CD4-positive, alpha-beta T cell (primary cell): ENCODE results near the gene ELMO1. TPM values are rescaled to one million over a fixed set of nuclear protein-coding genes. Genes with fewer than 3 reads are reported as not detected.

Experiments used
- ATAC-seq: fragments of 200-7000 bp; cut with Tn5 transposase; one replicate; pipeline ENCODE4 v1.10.0; 2022; ENCODE audit warnings: mild to moderate bottlenecking; ENCODE audit not compliant: poor library complexity
- CTCF ChIA-PET: fragments of 350-600 bp; sonication (Branson Sonifier 250); formaldehyde crosslinking; loops from one replicate; lab custom pipeline; 2021; ENCODE audit warnings: antibody characterized with exemption, inconsistent platforms; lab: Charles Lee
- POLR2A ChIA-PET: fragments of 350-600 bp; sonication (Branson Sonifier 250); formaldehyde crosslinking; loops from one replicate; lab custom pipeline; 2021; ENCODE audit warnings: antibody characterized with exemption, inconsistent platforms; lab: Charles Lee
- DNase-seq, 14 experiments: peaks; one replicate each; pipeline ENCODE4 v3.0.0-alpha.2; 2013 to 2020; ENCODE audit warnings: mixed read lengths in 2 of 14
- H3K27ac ChIP-seq, 2 donors: one replicate each; pipeline versions ENCODE4 v1.5.1 to v1.7.0; 2013; ENCODE audit warnings: low read length in 2 of 2, low read depth in 1 of 2, mild to moderate bottlenecking in 1 of 2
- H3K27me3 ChIP-seq, 2 experiments: 1 replicate in 1 of 2; 2 replicates in 1 of 2; pipeline versions ENCODE4 v1.6.1 to v1.7.0; 2013; ENCODE audit warnings: low read length in 2 of 2, control low read depth in 1 of 2, mild to moderate bottlenecking in 1 of 2, moderate library complexity in 1 of 2; ENCODE audit not compliant: insufficient read depth in 2 of 2, control insufficient read depth in 1 of 2
- H3K36me3 ChIP-seq: one replicate; pipeline ENCODE4 v1.6.1; 2013; ENCODE audit warnings: low read length, control low read depth; ENCODE audit not compliant: insufficient read depth
- H3K4me1 ChIP-seq: one replicate; pipeline ENCODE4 v1.6.1; 2013; ENCODE audit warnings: low read length, control low read depth; ENCODE audit not compliant: insufficient read depth
- H3K4me3 ChIP-seq: one replicate; pipeline ENCODE4 v1.5.1; 2013; ENCODE audit warnings: mild to moderate bottlenecking, low read length, moderate library complexity
- H3K9me3 ChIP-seq, 2 experiments: 1 replicate in 1 of 2; 2 replicates in 1 of 2; pipeline versions ENCODE4 v1.6.1 to v1.7.0; 2013; ENCODE audit warnings: low read length in 2 of 2, mild to moderate bottlenecking in 2 of 2, control low read depth in 1 of 2, moderate library complexity in 1 of 2; ENCODE audit not compliant: control insufficient read depth in 1 of 2, insufficient read depth in 1 of 2
- H3K27ac Mint-ChIP-seq: one replicate; pipeline ENCODE4 v1.8.0; 2020; ENCODE audit warnings: mixed read lengths
- H3K27me3 Mint-ChIP-seq: one replicate; pipeline ENCODE4 v1.8.0; 2021; ENCODE audit warnings: mixed read lengths
- H3K36me3 Mint-ChIP-seq: one replicate; pipeline ENCODE4 v1.8.0; 2021; ENCODE audit warnings: low read depth, mixed read lengths
- H3K4me1 Mint-ChIP-seq: one replicate; pipeline ENCODE4 v1.8.0; 2021; ENCODE audit warnings: low read depth, mixed read lengths
- H3K4me3 Mint-ChIP-seq: one replicate; pipeline ENCODE4 v1.8.0; 2020; ENCODE audit warnings: mild to moderate bottlenecking, mixed read lengths
- H3K9me3 Mint-ChIP-seq: one replicate; pipeline ENCODE4 v1.8.0; 2020; ENCODE audit warnings: mixed read lengths
- intact Hi-C, 2 experiments: fragments of 100-400 bp; cut with DNase I in 1 of 2; cut with micrococcal nuclease in 1 of 2; formaldehyde crosslinking; loops; one replicate each; pipeline versions ENCODE4 v1.15.1 to v1.9.0; 2023 to 2025; cut with DNase I, micrococcal nuclease
- total RNA-seq, 174 experiments: library from RNA in 2 of 174; stranded (reverse) in 2 of 174; gene quantifications; one replicate each; pipeline ENCODE4 v1.2.3 and lab custom pipeline; 2021 to 2026
- TF ChIP-seq, protein P1 (sequence below): fragments of 200-600 bp; IDR thresholded peaks from one replicate; pipeline ENCODE4 v1.8.0; 2022; ENCODE audit warnings: antibody characterized with exemption, mild to moderate bottlenecking

ELMO1 gene
- total RNA-seq, 2 experiments from 2014 or later: 117 to 120 TPM

DNA sequence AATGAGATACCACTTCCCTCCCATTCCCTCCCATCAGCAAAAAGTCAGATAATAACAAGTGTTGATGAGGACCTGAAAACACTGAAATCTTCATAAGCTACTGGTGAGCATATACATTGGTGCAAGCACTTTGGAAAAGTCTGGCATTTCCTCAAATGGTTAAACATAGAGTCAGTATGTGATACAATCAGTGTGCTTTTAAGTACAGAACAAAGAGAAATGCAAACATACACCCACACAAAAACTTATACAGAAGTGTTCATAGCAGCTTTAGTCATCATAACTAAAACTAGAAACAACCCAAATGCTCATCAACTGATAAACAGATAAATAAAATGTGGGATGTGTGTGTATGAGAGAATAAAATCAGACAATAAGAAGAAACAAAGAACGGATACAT lies 261.9 kb downstream of the ELMO1 start:
- peaks cover 24% of the 10 kb centered on the region for H3K36me3 Mint-ChIP-seq

DNA sequence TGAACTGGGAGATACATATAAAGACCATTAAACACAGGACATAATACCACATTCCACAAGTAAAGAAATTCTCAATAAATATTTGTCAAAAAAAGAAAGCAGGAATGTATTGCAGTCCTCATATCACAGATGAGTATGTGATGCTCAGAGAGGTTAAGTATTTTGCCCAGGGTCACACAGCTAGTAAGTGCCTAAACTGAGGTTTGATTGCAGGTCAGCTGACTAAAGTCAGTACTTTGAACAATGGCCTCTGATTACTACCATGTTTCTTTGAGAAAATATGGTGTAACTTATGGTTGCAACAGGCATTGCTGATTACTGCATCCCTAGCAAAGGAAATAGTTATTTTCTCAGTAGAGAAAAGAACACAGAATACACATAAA lies 267.1 kb downstream of the ELMO1 start:
- no peak for DNase-seq
- no peak for ATAC-seq
- Mint-ChIP-seq H3K36me3 (peaks cover 38% of the 10 kb centered on the region), H3K27me3 (no peaks in the 10 kb centered on the region), H3K4me1 (peaks cover 10% of the 10 kb centered on the region), H3K27ac (no peak overlapping the region), H3K4me3 (no peak overlapping the region), H3K9me3 (no peaks in the 10 kb centered on the region)
- Histone ChIP-seq H3K27ac (no peak overlapping the region), H3K4me1 (peaks cover 7% of the 10 kb centered on the region), H3K4me3 (no peak overlapping the region), H3K9me3 (no peaks in the 10 kb centered on the region), H3K36me3 (peaks cover 17% of the 10 kb centered on the region), H3K27me3 (no peaks in the 10 kb centered on the region)
- ChIA-PET POLR2A (interaction anchor here (0.6 to 1.8 kb wide), 9 partner anchors 67 to 1381 kb away, joined by 3 to 8 read pairs (median 4); partner anchors contain the start of gene SEPTIN7), CTCF (interaction anchor here (0.7 to 2.7 kb wide), 20 partner anchors 9 to 741 kb away, joined by 3 to 45 read pairs (median 5); no protein-coding TSS in a partner anchor)
- intact Hi-C loops: loop anchor here (5.0 to 10.0 kb wide), 6 partner anchors 194 to 867 kb away; no protein-coding TSS in a partner anchor
- TF ChIP-seq, protein P1, sequence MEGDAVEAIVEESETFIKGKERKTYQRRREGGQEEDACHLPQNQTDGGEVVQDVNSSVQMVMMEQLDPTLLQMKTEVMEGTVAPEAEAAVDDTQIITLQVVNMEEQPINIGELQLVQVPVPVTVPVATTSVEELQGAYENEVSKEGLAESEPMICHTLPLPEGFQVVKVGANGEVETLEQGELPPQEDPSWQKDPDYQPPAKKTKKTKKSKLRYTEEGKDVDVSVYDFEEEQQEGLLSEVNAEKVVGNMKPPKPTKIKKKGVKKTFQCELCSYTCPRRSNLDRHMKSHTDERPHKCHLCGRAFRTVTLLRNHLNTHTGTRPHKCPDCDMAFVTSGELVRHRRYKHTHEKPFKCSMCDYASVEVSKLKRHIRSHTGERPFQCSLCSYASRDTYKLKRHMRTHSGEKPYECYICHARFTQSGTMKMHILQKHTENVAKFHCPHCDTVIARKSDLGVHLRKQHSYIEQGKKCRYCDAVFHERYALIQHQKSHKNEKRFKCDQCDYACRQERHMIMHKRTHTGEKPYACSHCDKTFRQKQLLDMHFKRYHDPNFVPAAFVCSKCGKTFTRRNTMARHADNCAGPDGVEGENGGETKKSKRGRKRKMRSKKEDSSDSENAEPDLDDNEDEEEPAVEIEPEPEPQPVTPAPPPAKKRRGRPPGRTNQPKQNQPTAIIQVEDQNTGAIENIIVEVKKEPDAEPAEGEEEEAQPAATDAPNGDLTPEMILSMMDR: no peak

More for the DNA sequence above, 261.9 kb downstream of the ELMO1 start:
- Mint-ChIP-seq H3K9me3 (no peaks in the 10 kb centered on the region), H3K27ac (no peak overlapping the region), H3K4me3 (no peak overlapping the region), H3K4me1 (peaks cover 19% of the 10 kb centered on the region), H3K27me3 (no peaks in the 10 kb centered on the region)
- Histone ChIP-seq H3K4me1 (peaks cover 7% of the 10 kb centered on the region), H3K27me3 (no peaks in the 10 kb centered on the region), H3K27ac (no peak overlapping the region), H3K36me3 (peaks cover 7% of the 10 kb centered on the region), H3K4me3 (no peak overlapping the region), H3K9me3 (no peaks in the 10 kb centered on the region)
- POLR2A ChIA-PET: no interaction called here
- DNase-seq (no peak), ATAC-seq (no peak)
- intact Hi-C loops: loop anchor here (10.0 kb wide), 3 partner anchors 202 to 872 kb away; no protein-coding TSS in a partner anchor
- CTCF ChIA-PET: no interaction called here
- TF ChIP-seq, protein P1: no peak

DNA sequence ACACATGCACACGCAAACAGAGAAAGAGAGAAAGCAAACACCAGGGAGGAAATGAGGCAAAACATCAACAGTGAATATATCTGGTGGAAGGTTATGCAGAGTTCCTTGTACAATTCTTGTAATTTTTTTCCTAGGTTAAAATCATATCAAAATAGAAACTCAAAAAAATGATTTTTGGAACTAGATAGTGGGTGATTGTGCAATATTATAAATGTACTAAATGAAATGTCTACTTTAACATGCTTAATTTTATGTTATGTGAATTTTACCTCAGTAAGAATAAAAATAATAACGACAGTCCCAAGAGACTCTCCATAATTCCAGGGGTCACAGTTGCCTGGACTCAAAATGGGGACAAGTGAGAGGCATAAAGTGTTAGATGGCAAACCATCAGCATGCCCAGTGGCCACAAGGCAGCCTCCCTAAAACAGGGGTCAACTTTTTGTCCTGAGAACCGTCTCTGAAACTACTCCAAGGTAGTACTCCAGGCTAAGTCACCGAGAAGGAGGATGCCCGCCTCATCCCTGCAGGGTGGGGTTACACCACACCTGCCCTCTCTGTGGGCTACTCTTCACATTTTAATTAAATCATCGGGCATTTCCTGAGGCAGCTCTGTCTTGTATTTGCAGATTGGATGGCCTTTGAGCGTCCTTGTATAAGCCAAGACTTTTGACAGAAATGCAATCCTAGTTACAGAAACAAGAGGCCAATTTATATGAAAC lies 267.7 kb downstream of the ELMO1 start:
- Histone ChIP-seq H3K4me3 (no peak overlapping the region), H3K4me1 (peaks cover 7% of the 10 kb centered on the region), H3K27ac (no peak overlapping the region), H3K36me3 (peaks cover 17% of the 10 kb centered on the region), H3K27me3 (no peaks in the 10 kb centered on the region), H3K9me3 (no peaks in the 10 kb centered on the region)
- Mint-ChIP-seq H3K27me3 (no peaks in the 10 kb centered on the region), H3K36me3 (peaks cover 43% of the 10 kb centered on the region), H3K9me3 (no peaks in the 10 kb centered on the region), H3K4me3 (no peak overlapping the region), H3K4me1 (peaks cover 6% of the 10 kb centered on the region), H3K27ac (no peak overlapping the region)
- POLR2A ChIA-PET: interaction anchor here (1.0 to 1.8 kb wide), 3 partner anchors 85 to 1380 kb away, joined by 3 to 8 read pairs (median 4); partner anchors contain the start of gene SEPTIN7
- DNase-seq (no peak), ATAC-seq (no peak)
- TF ChIP-seq, protein P1: no peak
- intact Hi-C loops: loop anchor here (5.0 to 10.0 kb wide), 6 partner anchors 194 to 866 kb away; no protein-coding TSS in a partner anchor
- CTCF ChIA-PET: interaction anchor here (0.7 to 2.6 kb wide), 14 partner anchors 13 to 740 kb away, joined by 3 to 45 read pairs (median 6); no protein-coding TSS in a partner anchor
